Measurements from ENCODE around the gene CD99.
"Not testable (repeated sequence)": the region's sequence is repeated elsewhere in the genome, so short reads cannot be mapped to it uniquely, and the experiment has no call there.

Gene CD99

DNA sequence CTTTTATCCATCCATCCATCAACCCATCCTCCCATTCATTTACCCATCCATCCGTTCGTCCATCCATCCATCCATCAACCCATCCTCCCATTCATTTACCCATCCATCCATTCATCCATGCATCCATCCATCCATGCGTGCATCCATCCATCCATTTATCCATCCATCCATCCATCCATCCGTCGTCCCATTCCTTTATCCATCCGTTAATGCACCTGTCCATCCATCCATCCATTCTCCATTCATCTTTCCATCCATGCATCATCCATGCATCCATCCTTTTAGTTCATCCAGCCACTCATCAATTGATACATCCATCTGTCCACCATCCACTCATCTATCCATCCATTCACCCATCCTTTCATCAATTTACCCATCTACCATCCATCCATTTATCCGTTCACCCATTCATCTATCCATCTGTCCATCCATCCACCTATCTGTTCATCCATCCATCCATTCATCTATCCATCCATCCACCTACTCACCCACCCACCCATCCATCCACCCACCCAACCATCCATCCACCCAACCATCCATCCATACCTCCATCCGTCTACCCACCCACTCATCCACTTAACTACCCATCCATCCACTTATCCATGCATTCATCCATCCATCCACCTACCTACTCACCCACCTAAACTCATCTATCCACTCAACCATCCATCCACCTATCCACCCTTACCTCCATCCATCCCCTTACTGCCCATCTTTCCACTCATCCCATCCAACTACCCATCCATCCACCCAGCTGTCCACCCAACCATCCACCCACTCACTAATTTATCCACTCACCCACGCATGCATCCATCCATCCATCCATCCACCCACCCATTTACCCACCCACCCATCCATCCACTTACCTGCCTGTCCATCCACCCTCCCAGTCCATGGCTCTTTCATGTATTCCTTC lies 9.6 kb downstream of the CD99 start:
- DNase-seq: no peak

DNA sequence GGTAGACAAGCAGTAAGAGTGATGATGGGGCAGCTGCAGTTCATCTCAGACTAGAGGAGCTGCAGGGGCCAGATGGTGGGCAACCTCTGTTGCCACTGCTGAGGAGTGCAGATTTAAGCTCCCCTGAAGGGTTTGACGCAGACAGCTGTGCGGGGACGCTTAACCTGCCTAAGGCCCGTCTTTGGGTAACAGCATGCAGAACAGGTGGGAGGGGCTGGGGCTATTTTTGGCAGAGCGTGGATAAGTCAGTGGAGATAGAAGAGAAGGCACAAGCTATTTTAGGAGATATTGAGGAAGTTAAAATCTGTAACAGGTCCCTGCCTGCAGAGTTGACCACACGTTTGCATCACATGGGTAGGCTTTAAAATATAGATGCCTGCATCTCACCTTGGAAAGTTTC lies 10.5 kb downstream of the CD99 start:
- no peak for DNase-seq

DNA sequence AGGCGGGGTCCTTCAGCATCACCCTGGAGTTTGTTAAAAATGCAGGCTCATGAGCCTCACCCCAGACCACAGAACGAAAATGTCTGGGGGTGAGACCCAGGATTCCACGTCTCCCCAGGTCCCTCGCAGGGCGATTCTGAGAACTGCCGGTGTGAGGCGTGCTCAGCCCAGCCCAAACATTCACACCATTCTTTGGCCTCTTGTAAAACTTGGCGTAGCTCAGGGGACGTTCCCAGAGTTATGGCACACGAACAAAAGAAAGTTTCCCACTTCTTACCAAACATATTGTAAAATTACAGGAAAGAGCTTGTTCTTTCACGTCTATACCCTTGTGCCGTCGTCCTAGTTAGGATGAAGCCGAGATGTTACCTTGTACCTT lies 12.9 kb downstream of the CD99 start:
- DNase-seq: no peak

DNA sequence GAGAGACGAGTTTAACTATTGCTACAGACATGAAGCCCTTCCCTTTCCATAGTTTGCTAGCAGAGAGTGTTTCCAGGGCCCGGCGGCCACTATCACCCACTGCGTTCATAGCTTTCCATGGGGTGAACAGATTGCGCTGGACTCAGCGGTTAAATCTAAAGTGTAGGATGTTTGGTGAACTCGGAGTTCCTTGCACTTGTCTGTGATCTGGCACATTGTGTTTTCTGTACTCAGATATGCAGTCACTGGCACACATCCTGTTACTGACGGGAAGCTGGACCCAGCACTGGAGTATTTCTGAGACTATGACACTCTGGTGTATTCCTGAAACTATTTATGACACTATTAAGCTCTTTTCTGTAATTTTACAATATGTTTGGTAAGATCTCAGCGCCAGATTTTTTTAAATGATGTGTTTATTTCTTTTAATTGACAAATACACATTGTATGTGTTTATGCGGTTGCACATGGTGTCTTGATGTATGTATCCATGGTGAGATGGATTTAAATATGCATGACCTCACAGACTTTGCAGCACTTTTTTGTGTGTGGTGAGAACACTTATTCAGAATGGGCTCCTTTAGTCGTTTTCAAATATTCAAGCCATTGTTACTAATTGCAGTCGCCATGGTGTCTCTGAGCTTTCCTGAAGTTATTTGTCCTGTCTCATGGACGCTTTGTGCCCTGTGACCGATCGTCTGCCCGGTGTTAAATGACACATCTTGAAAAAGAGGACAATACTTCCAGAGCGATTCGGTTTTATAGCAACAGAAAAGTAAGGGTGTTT lies 14.1 kb downstream of the CD99 start:
- no peak for DNase-seq

DNA sequence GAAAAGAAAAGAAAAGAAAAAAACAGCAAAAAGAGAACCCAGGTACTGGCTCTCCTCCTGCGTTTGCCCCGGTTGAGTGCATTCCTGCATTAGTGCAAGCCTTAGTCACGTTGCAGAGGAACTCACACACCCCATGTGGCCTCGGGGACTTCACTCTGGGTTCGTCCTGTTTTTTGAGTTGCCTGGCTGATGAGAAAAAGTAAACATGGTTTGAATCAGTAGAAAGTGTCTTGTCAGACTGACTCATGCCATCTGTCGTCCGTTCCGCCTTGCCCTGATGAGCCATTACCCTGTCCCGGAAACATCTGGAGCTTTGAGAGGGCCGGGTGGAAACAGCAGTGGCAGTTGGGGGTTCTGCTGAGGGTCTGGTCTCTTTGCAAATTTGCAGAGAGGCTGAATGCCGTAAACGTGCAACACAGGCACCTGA lies 16.3 kb downstream of the CD99 start:
- peak; percentile 66 to 76 for DNase-seq

DNA sequence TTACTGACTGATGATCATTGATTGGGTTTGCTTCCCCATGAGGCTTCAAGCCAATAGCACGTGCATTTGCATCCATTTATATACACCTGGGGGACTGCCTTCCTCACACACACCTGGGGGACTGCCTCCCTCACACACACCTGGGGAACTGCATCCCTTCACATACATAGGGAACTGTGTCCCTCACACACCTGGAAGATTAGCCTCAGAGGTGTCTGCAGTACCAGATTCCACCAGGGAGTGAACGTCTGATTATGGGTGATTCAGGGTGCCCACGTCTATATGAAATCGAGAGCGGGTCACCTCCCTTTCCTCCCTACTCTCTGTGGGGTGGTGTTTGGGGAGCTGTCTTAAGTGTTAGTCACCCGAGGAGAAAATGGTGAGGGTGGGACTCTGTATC lies 16.9 kb downstream of the CD99 start:
- peak in 1 of 2 experiments; percentile 40 for DNase-seq

DNA sequence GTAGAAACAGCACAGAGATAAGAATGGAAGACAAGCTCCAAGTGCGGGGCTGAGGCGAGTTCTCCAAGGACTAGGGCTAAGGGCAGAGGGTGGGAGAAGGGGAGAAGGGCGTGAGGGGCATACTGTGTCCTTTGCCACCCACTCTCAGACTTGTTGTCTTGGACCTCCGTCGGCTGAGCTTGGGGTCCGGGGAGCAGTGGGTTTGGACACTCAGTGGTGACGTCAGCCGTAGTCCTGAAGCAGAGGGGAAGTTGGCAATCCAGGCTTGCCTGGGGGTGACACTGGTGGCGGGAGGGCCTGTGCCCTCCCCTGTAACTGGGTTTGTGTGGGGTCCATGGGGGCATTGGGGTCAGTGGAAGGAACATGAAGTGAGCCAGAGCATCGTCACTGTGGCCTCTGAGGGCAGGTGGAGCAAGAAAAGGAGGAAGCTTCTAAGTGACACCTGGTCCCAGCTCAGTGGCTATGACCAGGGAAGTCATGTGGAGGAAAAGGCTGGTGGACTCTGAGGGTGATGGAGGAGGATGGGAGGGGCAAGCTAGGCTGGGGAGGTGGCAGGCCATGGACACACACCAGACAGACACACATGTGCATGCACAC lies 17.6 kb downstream of the CD99 start:
- DNase-seq: no peak

DNA sequence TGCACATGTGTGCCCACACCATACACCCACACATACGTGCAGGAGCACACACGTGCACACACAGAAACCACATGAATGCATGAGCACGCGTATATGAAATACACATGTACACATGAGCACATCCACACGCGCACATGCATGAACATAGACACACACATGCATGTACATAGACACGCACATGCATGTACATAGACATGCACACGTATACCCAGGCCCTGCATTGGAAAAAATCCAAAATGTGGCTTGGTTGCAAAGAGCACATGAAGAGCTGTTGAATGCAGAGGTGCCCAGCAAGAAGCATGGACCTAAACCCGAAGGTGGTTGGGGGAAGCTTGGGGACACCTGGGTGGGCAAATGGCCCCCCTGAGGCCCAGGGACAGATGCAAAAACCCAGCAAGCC lies 18.5 kb downstream of the CD99 start:
- DNase-seq: no peak

DNA sequence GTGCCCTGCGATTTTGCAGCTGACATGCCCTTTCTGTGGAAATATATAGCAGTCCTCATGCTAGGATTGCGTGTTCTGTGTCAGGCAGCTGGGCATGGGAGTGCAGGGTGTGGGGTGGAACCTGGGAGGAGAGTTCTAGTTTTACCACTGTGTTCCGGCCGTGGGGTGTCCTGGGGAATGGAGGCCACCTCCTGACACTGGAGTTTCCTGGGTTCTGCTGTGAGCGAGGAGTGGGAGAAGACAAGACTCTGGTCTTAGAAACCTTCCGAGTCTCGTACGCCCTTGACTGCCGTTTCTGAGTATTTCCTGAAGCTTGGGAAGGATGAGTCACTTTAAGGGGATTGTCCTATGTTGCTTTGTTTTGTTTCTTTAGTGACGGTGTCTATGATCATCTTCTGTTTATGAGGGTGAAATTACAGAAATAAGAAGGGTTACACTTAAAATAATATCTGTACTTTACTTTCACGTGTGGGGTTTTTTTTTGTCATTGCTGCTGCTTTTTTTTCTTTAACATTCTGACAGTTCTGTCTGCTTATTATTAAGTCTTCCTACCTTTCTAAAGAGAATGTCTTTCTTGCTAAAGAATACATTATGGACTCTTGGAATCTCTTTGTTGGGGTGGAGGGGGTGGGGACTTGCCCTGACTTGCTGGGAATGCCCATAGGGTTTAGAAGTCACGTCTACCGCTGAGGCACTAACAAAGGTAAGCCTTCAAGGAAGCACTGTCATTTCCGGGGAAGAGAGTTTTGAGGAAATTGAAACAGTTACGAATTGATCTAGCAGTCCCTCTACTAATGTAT lies 19.1 kb downstream of the CD99 start:
- peak; percentile 64 to 74 for DNase-seq

DNA sequence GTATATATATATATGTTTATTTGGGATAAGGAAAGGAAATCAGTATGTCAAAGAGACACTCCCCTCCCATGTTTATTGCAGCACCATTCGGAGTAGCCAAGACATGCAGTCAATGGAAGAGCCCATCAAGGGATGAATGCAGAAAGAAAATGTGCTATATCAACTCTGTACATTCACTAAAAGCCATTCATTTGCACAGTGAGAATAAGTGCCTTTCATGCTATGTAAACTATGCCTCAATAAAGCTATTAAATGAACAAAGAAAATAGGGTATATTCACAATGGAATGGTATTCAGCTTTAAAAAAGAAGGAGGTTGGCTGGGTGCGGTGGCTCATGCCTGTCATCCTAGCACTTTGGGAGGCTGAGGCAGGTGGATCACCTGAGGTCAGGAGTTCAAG lies 20.3 kb downstream of the CD99 start:
- no peak for DNase-seq

DNA sequence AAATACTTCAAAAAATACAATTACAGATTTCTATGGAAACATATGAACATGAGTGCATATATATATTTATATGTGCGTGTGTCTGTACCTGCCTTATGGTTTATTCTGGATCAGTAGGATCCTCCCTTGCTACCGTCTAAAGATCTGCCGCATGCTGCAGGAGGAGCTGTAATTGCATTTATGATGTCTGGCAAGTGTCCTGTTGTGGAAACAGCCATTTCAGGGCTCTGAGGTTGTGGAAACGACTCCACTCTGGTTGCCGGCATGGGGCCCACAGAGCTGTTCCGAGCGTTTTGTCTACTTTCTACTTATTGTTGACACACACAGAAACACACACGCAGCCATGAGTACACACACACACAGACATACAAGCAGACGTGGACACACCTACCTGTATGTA lies 21.3 kb downstream of the CD99 start:
- DNase-seq: no peak

DNA sequence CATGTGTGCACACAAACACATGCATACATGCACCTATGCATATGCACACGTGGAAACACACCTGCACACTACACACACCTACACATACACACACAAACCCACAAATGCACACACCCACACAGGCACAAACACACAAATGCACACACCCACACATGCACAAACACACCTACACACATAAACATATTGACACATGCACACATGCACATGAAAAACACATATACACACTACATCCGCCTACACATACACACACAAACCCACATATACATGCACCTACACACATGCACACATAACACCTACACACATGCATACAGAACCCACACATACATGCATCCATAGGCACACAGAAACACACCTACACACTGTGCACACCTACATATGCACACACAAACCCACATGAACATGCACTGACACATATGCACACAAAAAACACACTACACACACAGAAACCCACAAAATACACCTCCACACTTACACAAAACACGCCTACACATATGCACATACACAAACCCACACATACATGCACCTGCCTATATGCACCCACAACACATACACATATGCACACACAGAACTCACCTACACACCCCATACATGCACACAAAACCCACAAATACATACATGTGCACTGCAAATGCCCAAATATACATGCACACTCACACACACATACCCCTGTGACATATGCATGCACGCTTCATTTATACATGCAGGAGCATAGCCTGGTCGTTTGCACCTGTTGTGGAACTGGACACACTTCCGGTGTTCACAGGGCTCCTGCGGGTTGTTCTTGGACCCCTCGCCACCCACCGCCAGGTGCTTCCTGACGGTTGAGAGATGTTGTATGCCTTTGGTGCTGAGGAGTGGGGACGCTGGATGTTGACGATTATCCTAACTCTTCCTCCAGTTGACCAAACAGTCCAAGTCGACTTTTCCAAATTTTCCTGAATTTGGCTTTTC lies 22.1 kb downstream of the CD99 start:
- no peak for DNase-seq

DNA sequence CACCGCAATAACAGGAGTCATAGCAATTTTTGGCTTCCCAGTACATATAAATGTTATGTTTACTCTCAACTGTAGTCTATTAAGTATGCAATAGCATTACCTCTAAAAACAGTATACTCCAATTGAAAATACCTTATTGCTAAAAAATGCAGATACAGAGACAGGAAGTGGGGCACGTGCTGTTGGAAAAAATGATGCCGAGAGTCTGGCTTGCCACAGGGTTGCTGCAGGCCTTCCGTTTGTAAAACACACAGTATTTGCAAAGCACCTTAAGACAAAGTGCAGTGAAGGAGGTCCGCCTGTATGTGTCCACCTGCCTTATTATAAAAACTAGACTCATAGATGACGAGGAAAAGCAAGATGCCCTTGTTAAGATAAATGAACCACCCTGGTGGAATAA lies 23.5 kb downstream of the CD99 start:
- DNase-seq: peak in 1 of 2 experiments; percentile 45

DNA sequence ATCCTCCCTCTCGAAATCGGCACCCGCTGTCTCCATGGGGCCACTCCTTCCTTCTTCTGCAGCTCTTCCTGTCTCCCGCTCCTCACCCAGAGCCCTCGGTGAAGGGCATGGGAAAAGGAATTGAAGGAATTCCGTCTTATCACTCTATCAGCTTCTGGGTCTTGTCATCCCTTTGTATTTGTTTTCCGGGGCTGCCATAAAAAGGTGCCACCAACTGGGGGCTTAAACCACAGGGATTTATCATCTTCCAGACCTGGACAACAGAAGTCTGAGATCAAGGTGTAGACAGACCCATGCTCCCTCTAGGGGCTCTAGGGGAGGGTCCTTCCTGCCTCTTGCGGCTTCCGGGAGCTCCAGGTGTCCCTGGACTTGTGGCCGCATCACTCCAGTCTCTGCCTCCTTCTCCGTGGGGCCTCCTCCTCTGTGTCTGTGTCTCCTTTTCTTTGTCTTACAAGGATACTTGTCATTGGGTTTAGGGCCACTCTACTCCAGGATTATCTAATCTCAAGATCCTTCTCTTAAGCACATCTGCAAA lies 24.0 kb downstream of the CD99 start:
- no peak for DNase-seq

DNA sequence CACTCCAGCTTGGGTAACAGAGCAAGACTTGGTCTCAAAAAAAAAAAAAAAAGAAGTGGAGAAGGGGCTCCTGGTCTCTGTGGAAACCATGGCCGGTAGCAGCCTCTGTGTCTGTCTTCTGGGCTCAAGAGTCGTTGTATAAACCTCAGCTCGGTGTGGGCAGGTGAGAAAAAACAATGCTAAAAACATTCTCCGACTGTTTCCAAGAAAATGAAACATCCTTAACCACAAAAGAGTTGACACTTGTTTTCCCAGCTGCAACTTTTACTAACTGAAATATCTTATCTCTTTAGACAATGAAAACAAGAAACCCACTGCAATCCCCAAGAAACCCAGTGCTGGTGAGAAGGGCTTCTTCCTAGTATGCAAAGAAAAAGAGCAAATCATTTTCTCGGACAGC lies 26.2 kb downstream of the CD99 start:
- DNase-seq: no peak

DNA sequence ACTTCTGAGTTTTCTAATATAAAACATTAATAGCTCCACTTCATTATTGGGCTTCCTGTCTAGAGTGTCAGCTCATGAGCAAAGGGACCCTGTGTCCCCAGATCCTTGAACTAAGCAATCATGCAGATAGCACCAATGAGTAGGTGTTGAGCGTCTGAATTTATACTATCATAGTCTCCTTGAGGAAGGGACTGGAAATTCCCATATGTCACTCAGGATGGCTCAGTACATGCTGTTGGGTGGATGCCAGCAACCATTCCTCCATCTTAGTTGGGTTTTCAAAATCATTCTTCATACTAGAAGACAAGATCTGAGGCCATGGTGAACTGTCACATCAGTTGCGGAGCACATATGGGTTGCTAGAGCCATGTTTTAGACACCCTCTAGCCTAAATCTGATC lies 27.7 kb downstream of the CD99 start:
- DNase-seq: no peak

DNA sequence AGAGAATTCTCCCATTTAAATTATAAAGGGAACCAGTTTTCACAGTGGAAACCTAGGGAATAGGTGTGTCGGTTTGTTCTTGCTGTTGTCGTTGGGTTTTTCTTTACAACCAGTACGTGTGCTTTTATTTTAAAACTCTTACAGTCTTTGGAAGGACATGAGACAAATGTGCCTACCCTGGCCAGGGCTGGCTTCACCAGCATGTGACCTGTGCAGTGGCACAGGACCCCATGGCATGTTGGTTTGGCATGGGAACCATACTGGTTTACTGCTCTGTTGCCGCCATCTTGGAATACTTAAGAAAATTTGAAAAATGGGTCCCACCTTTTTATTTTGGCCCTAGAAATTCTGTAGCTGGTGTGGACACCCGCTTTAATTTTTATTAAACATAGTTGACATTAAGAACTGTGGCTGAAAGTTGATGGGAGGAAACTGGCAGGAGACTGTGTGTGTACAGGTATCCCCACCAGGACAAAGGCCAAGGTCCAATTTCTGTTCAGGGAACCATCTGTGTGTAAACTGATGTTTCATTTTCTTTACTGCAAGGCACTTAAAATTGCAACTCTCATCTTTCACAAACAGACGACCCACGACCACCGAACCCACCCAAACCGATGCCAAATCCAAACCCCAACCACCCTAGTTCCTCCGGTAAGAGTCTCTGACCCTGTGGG lies 28.8 kb downstream of the CD99 start:
- DNase-seq: no peak

DNA sequence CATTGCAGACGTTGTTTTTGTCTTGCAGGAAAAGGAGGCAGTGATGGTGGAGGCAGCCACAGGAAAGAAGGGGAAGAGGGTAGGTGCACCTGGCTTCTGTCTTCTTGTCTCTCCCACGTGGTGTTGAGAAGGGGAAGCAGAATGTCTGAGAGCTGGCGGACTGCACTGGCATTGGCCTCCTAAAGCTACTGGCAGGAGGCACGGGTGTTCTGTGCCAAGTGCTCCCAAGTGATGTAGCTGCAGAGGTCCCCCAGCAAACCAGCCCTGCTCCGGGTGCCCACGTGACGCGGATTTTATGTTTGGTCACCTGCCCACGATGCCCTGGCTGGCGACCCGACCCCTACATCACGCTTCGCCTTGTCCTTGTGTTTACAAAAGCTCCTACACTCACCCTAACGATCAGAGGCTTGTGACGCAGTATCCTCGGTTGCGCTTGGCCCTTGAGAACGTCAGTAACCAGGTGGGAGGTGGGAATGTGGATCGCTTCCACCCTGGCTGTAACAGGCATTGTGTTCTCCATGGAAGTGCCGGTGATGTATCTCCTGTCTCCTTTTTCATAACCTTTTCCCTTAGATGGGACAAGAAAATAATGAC lies 32.3 kb downstream of the CD99 start:
- no peak for DNase-seq

DNA sequence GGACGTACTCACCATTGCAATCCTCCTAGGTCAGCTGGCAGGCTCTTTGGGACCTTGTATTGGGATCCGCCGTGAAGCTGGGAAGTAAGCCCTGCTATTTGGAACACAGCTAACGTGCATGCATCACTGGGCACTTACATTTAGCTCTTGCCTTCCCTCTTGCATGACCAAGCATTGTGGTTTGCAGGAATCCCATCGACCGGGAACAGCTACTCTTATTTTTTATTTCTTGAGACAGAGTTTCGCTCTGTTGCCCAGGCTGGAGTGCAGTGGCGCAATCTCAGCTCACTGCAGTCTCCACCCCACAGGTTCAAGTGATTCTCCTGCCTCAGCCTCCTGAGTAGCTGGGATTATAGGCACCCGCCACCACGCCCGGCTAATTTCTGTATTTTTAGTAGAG lies 36.2 kb downstream of the CD99 start:
- DNase-seq: not testable (repeated sequence)

DNA sequence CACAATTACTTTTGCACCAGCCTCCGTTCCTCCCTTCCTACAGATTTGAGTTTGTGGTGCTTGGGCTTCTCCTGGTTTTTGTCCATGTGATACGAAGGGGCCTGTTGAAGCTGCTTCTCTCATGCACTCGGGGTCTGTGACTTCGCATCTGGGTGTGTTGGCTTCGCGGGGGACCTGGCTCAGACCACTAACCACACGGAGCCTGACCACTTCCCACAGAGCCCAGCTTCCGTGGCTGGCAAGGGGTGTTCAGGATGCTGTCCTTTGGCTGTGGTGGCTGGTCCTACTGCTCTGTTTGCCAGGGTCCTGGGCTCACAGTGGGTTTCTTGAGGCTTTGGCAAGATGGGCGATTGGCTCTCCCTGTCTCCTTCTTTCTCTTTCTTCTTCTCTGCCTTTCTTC lies 41.0 kb downstream of the CD99 start:
- no peak for DNase-seq
